ENCODE data around the gene IMMP2L.
"Not testable (repeated sequence)": the region's sequence is repeated elsewhere in the genome, so short reads cannot be mapped to it uniquely, and the experiment has no call there.

The IMMP2L gene

DNA sequence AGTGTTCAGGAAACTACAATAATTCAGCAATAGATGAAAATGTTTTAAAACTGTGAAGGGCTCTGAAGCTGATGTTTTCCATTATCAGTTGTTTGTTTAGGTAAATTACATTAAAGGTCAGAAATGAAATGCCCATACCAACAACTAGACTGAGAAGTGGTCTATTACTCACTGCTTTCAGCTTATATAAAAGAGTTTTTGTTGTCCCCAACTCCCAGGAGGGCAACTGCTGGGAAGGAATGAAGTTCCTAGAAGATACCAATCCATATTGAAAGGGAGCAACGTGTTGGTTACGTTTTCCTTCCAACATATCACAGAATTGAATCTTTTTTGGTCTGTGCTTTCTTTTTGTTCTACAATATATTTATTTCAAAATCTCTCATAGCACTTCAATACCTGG, 802.0 kb downstream of the IMMP2L start:
- no peak for DNase-seq

DNA sequence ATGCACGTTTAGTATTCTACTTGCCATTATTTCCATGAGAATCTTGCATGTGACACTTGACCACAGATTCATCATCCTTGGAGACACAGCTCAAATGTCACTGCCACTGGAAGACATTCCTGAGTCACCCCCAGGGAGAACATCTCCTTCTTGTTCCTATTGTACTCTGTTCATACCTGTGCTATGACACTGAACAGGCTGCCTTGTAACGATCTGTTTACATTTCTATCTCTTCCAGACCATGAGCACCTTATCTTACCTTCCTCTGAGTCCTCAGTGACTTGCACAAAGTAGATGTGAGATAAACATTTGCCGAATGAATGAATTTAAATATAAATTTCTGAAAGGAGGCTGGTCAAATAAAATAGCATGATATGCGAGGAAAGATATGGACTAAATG, 803.2 kb downstream of the IMMP2L start:
- DNase-seq: no peak

DNA sequence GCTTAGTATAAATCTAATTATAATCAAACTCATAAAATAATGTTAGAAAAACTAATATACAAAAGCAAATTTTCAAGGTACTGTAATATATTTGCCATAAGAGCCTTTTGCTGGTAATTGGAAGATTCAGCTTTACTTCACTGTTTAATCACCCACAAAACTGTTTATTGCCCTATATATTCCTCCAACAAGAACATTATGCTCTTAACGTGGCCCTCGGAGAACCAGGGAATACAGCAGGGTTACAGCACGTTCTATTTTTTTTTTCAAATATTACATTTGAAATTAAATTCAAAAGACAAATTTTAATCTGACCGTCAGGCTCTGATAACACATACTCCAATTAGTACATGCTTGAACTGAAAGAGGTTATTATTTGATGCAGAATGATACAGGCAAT, 807.6 kb downstream of the IMMP2L start:
- DNase-seq: no peak

DNA sequence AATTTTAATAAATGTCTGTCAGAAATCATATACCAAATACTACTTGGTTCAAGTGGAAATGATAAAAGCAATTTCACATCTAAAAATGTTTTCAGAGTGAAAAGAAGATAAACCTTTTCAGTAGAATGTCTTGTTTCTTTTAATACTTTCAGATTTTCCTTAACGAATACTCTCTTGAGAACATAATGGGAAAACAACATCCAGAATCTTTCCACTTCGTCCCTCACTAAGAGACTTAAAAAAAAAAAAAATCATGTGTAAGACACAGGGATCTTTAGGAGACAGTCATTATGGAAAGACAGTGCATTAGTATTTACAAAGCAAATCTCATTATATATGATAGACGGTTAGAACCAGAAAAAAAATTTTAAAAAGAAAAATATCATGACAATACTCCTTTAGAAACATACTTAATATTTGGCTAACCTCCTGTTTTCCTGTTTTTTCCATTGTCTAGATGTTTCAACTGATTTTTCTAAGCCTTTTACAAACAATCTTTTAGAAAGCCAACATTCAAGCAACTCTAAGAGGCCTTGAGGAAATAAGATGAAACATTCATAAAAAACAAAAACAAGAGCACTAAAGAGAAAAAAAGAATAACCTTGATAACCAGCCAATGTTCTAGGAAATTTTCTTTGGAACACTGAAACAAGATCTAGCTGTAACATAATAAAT, 811.2 kb downstream of the IMMP2L start:
- no peak for DNase-seq

DNA sequence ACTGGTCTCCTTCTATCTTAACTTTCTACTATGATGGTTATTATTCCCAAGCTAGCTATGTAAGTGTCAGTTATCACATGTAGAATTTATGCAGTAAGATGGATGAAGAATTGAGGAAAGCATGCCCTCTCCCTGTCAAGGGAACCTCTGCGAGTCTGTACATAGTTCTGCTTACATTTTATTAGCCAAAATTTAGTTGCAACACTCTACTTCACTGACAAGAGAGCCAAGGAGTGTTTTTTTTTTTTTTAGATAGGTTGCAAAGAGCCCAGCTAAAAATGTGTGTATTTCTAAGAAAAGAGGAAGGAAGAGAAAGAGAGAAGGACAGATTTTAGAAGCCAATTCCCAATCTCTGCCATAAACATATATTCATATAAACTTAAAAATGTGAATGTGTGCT, 829.1 kb downstream of the IMMP2L start:
- no peak for DNase-seq

DNA sequence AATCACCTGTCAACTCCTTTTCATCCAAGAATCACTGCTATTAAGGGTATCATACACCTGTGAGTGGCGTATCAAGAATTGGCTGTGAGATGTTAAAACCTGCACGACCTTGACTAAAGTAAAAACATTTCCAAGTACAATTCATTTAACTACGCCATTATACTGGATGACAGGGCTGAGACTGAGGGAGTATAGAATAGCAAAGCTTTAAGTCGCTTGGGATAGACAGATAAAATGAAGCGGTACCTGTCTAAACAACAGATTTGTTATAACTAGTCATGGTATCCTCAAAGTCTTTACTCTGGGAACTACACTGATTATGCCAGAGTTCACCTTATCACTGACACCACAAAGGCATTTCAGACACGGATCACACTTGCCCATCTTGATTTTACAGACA, 837.5 kb downstream of the IMMP2L start:
- DNase-seq: no peak

DNA sequence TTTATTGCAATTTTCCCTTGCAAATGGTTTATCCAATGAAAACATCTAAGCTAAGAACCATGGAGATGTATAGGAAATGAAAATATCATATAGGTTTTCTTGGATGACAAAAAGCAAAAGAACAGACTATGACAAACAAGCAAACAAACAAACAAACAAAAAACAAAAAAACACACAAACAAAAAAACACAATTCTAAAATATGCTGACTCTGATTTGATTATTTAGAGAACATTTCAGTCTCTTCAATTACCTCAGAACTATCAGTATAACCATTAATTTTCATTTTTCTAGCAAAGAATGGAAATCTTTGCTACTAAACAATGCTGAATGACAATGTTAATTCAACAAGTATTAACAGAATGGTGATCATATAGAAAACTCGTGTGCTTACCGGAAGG, 840.9 kb downstream of the IMMP2L start:
- no peak for DNase-seq

DNA sequence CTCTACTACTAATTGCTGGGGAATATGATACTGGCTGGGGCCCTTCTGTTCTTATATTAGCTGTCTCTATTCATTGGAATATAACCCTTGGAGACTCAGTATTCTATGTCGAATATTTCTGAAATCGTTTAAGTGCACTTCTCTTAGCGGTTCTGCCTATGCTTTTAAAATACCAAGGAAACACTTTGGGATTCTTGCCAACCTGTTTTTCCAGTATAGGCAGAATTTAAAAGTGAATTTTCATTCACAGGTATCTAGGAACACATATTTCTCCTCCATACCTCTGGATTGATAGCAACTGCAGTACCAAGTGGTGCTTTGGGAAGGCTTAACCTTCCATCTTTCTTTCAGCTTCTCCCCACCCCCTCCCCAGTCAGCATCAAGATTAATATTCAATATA, 841.7 kb downstream of the IMMP2L start:
- DNase-seq: no peak

DNA sequence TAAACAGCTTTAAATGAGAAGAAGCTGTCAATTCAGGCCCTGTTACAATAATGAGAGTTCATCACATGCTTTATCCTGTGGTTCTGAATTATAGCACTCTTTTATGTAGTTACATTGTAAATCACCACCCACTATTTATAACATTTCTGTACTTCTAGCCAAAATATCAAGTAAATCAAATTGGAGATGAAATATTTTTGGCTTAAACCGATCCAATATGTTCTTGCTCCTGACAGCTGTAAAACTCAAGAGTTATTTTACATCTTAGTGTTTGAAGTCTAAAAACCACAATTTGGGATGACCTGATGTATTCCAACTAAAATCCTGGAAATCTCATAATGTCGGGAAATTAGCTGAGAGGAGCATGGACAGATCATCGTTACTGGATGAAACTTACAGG, 842.6 kb downstream of the IMMP2L start:
- no peak for DNase-seq

DNA sequence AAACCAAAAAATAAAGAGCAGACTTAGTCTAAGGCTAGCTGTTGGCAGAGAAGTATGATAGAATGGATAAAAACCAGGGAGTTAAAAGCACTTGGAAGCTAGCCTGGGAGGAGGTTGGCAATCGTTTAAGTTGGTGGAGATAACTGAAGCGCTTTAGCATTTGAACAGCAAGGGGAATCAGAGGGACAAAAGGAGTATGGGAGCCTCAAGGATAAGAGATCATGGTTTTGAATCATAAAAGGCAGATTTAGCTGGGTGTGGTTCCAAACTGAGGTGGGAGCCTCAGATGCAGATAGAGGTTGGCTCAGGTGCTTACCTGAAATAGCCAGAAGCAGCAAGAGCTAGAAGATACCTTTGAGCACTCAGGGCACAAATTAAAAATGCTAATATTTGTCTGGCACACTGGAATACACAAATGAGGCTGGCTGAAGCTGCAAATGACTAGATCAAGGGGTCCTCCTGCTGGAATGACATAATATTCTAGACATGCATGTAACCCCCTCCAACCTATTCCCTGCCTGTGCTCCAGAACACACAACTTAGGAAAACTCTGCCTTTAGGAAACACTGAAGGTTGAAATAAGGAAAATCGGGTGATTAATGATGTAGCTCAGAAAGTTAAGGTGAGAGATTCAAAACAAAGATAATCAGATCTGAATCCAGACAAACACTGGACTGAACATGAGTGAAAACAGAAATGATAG, 843.6 kb downstream of the IMMP2L start:
- DNase-seq: no peak

DNA sequence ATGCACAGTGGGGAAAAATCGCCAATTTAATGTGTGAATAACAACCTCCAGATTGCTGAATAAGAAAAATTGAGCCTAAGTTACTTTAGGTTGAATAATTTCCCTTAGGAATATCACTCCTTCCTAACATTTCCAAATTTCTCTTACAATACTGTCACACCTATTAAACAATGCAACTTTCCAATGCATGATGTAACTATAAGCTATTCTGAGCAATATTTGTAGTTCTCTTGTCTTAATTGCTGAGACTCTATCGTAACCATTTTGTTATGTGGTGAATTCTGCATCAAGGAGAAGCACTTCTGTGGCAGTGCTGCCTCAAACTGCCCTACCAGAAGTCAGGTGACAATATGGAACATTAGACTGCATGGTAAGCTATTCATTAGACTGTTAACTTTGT, 858.1 kb downstream of the IMMP2L start:
- DNase-seq: no peak

DNA sequence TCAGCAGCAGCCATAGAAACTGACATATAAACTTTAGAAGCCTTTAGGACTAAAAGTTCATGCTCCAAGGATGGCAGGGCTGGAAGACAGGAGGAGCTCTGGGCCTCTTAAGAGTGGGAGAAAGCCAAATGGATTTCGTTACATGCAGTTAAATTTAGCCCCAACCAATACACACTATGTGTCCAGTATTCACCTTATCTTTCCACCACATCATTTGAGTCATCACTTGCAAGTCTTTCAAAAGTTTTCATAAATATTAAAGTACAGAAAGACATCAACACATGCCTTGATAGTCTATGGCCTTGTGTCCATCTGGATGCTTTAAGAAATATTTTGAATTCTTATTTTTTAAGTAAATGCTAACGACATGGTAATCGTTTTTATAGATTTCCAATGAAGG, 863.7 kb downstream of the IMMP2L start:
- no peak for DNase-seq

DNA sequence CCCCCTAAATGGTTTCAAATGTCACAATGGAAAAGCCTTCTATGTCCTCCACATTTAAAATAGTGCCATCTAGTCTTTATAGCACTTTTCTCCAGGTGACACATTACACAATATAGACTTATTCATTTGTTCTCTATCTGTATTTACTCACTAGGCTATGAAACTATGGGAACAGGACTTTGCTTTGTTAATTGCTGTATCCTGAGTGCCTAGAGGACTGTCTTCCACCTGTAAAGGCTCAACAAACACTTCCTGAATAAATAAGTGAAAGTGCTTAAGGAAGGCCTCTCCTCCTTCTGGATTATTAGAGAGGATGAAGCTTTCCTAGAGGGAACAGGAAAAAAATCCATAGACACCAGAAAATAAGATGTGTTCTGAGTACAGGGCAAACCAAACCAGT, 868.9 kb downstream of the IMMP2L start:
- DNase-seq: no peak

DNA sequence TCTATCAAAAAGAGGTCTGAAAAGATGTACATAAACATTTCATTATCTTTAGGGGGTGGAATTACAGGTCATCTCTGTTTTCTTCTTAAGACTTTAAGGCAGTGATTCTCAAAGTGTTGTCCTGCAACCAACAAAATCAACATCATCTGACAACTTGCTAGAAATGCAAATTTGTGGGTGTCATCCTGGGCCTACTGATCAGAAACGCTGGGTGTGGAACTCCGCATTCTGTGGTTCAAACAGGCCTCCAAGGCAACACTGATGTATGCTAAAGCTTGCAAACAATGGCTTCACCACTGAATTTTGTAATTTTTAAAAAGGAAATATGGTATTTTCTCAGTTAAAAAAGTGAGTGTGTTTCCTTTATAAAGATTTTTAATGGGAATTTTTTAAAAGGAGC, 873.4 kb downstream of the IMMP2L start:
- no peak for DNase-seq

DNA sequence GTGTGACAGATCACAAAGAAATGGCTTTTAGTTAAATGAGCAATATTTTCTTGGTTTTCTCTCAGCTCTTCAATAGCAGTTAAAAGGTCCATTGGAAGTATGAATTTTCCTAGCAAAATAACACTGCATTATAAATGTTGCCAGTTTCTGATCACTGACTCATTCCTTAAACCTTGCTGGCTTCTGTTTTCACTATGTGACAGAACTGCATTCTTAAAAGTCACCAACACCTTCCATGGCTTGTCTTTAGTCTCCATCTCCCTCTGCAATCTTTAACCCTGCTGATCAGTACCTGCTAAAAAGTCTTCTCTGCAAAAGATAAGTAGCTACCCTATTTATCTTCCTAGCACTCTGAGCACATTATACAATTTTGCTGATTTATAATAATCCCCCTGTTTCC, 876.4 kb downstream of the IMMP2L start:
- no peak for DNase-seq

DNA sequence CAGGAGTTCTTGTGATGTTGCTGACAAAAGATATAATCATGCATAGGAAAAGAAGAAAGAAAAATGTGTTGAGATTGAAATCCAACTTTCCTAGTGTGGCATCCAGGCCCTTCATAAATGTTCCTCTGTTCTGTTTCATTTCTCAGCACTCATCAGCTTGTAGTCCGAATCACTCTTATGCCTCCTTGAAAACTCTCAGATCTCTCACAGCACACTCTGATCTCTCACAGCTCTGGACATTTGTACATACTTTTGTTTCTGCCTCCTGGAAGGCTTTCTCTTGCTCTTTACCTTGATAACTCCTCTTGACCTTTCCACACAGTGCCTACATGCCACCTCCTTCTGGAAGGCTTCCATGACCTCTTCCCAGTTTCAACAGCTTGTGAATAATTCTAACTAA, 880.4 kb downstream of the IMMP2L start:
- DNase-seq: no peak

DNA sequence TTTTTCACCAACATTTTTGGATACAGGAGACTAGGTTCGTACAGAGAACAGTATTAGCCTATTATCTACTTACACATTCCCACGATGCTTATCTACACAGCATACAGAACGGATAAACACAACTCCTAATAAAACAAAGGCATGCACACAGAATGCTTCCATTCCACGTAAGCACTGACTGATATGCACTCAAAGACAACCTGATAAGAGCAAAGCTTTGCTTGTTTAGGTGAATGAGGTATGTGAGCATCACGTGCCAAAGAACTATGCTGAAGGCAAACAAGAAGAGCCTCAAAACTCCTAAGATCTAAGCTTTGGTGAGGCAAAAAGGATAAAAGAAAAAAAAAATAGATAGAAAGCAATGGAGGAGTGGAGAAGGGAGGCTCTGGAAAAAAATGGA, 884.9 kb downstream of the IMMP2L start:
- DNase-seq: no peak

DNA sequence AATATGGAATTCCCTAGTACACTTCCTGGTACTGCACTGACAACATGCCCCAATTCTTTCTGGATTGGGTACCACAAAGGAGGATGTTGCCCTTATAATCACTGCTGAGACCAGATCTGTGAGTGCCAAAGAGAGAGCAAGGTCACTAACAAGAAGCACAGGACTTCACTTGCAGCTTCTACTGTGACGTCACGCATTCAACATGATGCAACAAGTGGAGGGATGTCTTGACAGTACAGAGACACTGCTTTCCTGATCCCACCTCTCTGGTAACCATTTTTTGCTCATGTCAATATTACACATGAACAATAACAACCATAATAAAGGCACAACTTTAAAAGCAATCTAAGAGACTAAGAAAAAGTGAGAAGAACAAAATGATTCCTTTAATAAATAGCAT, 885.5 kb downstream of the IMMP2L start:
- DNase-seq: no peak

DNA sequence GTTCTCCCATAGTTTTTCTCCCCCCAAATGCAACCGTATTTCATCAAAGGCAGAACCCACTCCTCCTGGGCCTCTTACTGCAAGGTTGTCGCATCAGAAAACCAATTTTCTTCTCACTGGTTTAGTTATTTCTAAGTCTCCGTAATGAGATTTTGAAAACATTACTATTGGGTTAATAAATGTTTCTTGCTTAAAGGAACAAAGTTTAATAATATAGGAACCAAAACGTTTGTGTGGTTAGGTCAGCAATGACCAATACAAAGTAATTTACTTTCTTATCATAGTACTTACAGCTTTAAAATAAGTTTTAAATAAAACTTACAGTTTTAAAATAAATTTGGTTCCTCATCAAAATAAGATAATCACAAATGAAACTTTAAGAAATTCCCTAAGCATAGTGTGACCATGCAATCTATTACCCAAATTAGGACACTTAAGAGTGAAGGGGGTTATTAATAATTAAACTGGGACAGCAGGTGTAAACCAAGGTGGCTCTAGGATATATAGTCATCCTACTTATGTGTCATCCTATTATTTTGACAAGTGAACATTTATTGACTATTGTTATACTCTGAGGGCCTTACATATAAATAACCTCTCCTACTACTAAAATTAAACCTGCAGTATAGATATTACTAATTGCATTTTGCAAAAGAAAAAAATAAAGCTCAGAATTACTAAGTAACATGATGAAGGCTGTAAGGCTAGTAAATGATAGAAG, 886.7 kb downstream of the IMMP2L start:
- DNase-seq: no peak

DNA sequence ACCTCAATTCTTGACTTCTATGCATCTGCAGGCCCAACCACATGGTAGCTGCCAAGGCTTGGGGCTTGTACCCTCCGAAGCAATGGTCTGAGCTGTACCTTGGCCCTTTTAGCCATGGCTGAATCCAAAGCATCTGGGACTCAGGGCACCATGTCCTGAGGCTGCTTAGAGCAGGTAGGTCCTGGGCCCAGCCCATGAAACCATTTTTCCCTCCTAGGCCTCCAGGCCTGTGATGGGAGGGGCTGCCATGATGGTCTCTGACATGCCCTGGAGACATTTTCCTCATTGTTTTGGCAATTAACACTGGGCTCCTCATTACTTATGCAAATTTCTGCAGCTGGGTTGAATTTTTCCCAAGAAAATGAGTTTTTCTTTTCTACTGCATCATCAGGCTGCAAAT, 889.1 kb downstream of the IMMP2L start:
- no peak for DNase-seq

DNA sequence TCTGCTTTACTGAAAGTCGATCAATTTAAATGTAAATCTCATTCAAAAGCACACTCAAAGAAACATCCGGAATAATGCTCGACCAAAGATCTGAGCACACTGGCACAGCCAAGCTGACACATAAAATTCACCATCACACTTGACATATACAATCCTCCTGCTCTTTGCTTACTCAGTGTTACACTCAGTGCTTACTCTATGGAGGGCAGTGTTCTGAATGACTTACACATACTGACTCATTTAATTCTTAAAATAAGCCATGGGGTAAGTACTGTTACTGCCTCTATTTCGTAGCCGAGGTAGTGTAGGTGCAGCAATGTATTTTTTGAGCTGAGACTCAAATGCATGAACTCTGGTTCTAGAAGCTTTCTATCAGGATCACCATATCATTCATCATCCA, 892.9 kb downstream of the IMMP2L start:
- DNase-seq: no peak

DNA sequence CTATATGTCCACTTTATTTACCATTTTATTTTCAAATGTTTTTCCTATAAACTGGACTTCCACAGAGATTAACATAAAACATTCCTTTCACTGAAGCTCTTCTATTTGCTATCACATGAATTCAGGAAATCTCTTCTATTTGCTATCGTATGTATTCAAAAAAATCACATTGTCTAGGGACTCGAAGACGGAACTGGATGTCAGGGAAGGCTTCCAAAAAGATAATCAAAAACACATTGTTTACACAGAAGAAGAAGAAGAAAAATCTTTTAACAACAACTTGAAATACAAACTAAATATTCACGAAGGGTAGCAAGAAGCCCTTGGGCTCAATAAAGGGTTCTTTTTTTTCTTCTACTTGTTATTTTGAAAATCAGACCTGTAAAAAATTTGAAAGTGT, 897.5 kb downstream of the IMMP2L start:
- DNase-seq: no peak

DNA sequence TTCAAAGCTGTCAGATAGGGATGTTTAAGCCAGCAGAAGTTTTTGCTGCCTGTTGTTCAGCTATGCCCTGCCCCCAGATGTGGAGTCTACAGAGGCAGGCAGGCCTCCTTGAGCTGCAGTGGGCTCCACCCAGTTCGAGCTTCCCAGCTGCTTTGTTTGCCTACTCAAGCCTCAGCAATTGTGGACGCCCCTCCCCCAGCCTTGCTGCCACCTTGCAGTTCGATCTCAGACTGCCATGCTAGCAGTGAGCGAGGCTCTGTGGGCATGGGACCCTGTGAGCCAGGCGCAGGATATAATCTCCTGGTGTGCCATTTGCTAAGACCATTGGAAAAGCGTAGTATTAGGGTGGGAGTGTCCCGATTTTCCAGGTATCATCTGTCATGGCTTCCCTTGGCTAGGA, 901.7 kb downstream of the IMMP2L start:
- not testable (repeated sequence) for DNase-seq

DNA sequence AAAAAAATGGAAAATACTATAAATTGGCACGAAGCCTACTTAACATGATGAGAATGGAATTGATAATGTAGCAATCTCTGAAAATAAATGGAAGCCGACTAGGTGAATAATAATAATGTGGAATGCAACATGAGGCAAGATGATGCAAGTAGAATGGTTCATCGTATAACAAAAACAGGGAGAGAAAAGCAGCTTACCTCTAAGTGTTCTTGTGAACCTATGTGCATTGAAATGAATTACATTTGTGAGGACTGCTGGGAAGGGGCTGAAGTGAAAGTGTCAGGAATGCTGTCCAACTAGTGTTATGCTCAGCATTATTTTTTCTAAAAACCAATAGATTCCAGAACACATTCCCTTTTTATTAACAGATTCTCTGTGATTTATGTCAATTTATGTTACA, 912.0 kb downstream of the IMMP2L start:
- no peak for DNase-seq

Data from activated effector memory CD4-positive, alpha-beta T cell treated with Interleukin-2 at 50 U/mL for 16 hours (primary cell).